Upper lobe of left lung (tissue), 6 donors: Measurements from ENCODE around the gene PPM1D. TPM values are rescaled to one million over a fixed set of nuclear protein-coding genes. Genes with fewer than 3 reads are reported as not detected.
A peak's percentile ranks its signal among the peaks of the same experiment; 100 is the strongest.

Experiments
- ATAC-seq, 2 donors: fragments of 200-7000 bp; cut with Tn5 transposase; one replicate each; pipeline ENCODE4 v1.9.1; 2022; ENCODE audit warnings: mild to moderate bottlenecking in 2 of 2, moderate library complexity in 2 of 2; ENCODE audit not compliant: low FRiP score in 2 of 2
- DNase-seq, 2 donors: peaks; one replicate each; pipeline ENCODE4 v3.0.0-alpha.2; 2019 to 2020
- H3K27ac ChIP-seq, 4 donors: fragments of 200-600 bp; sonication (generic); one replicate each; pipeline ENCODE4 v1.5.1; 2016 to 2019
- H3K27me3 ChIP-seq, 4 donors: fragments of 200-600 bp; sonication (generic); one replicate each; pipeline ENCODE4 v1.5.1; 2017 to 2019
- H3K36me3 ChIP-seq, 4 donors: fragments of 200-600 bp; sonication (generic); one replicate each; pipeline ENCODE4 v1.5.1; 2016 to 2019
- H3K4me1 ChIP-seq, 4 donors: fragments of 200-600 bp; sonication (generic); one replicate each; pipeline ENCODE4 v1.5.1; 2018 to 2019
- H3K4me3 ChIP-seq, 4 donors: fragments of 200-600 bp; sonication (generic); one replicate each; pipeline ENCODE4 v1.5.1; 2017 to 2019; ENCODE audit warnings: mild to moderate bottlenecking in 2 of 4, moderate library complexity in 1 of 4
- H3K9me3 ChIP-seq, 4 donors: fragments of 200-600 bp; sonication (generic); one replicate each; pipeline ENCODE4 v1.5.1; 2018 to 2019
- CTCF ChIP-seq, 6 experiments: fragments of 450-650 bp in 4 of 6; fragments of 200-600 bp in 2 of 6; sonication (generic) in 2 of 6; IDR thresholded peaks; one replicate each; pipeline ENCODE4 v1.5.1; 2016 to 2019; ENCODE audit warnings: antibody characterized with exemption in 6 of 6
- EP300 ChIP-seq, 4 donors: sonication (generic); formaldehyde crosslinking; IDR thresholded peaks; one replicate each; pipeline ENCODE4 v1.5.1; 2017; ENCODE audit warnings: antibody characterized with exemption in 4 of 4, control low read depth in 2 of 4
- POLR2A ChIP-seq, 4 donors: fragments of 450-650 bp; IDR thresholded peaks; one replicate each; pipeline ENCODE4 v1.5.1; 2016 to 2017; ENCODE audit warnings: antibody characterized with exemption in 4 of 4, mild to moderate bottlenecking in 2 of 4
- POLR2AphosphoS5 ChIP-seq, 2 donors: sonication (generic); formaldehyde crosslinking; IDR thresholded peaks; one replicate each; pipeline ENCODE4 v1.5.1; 2017; ENCODE audit warnings: antibody characterized with exemption in 2 of 2
- WGBS, 2 donors: methylation state at CpG; one replicate each; pipeline ENCODE4 v1.1.5; 2017 to 2018; 5-methylcytosine and 5-hydroxymethylcytosine counted together
- total RNA-seq, 6 donors: library from RNA; depleted of rRNA in 4 of 6; stranded (reverse); fragments of >200 nt in 4 of 6; gene quantifications; one replicate each; pipeline versions ENCODE4 v1.1.0 to v1.2.1, GENCODE V29; 2016 to 2021
- donor health status: DM: no; HTN: no; CAD: no; lungs with moderate emphysema.
- donor health status: DM: no; HTN: yes; CAD: no; lungs with severe emphysema.

PPM1D gene
- total RNA-seq, 6 donors from 2014 or later = 14.4 to 25.9 (median 19.8) TPM

GRCh38 chr17:60594734-60595133, 5.3 kb upstream of the PPM1D start:
- H3K9me3 ChIP-seq = no peaks in the 10 kb centered on the region
- TF ChIP-seq EP300 (IDR thresholded peaks at IDR 0.05) (no peak), POLR2AphosphoS5 (IDR thresholded peaks at IDR 0.05) (no peak), POLR2A (IDR thresholded peaks at IDR 0.05) (no peak), CTCF (IDR thresholded peaks at IDR 0.05) (no peak)
- no peaks in the 10 kb centered on the region for H3K27me3 ChIP-seq
- no peak for ATAC-seq
- H3K4me3 ChIP-seq = no peak overlapping the region
- peaks cover 6 to 17% (median 14%) of the 10 kb centered on the region in 4 donors for H3K4me1 ChIP-seq
- WGBS, 2 donors = 92 to 98% methylated on average over 2 of the region's 2 CpGs
- H3K36me3 ChIP-seq = no peaks in the 10 kb centered on the region
- DNase-seq = no peak
- H3K27ac ChIP-seq = no peak overlapping the region

- no peak for ATAC-seq
- TF ChIP-seq CTCF (IDR thresholded peaks at IDR 0.05) (no peak), POLR2AphosphoS5 (IDR thresholded peaks at IDR 0.05) (no peak), EP300 (IDR thresholded peaks at IDR 0.05) (no peak), POLR2A (IDR thresholded peaks at IDR 0.05) (no peak)
- WGBS, 2 donors = 97 to 98% methylated on average over 6 of the region's 6 CpGs
- no peak overlapping the region for H3K27ac ChIP-seq
- H3K4me3 ChIP-seq = no peak overlapping the region
- no peaks in the 10 kb centered on the region for H3K9me3 ChIP-seq
- peaks cover 6 to 18% (median 14%) of the 10 kb centered on the region in 4 donors for H3K4me1 ChIP-seq
- DNase-seq = no peak
- H3K27me3 ChIP-seq = no peaks in the 10 kb centered on the region
- H3K36me3 ChIP-seq = no peaks in the 10 kb centered on the region
These were observed 2.7 kb upstream of the PPM1D start for GRCh38 chr17:60597297-60597696.

- H3K27me3 ChIP-seq = no peaks in the 10 kb centered on the region
- TF ChIP-seq POLR2AphosphoS5 (IDR thresholded peaks at IDR 0.05) = no peak
- no peak for TF ChIP-seq CTCF (IDR thresholded peaks at IDR 0.05)
- no peak for TF ChIP-seq POLR2A (IDR thresholded peaks at IDR 0.05)
- TF ChIP-seq EP300 (IDR thresholded peaks at IDR 0.05) = no peak
These were observed 1.8 kb upstream of the PPM1D start for GRCh38 chr17:60598001-60598736.

GRCh38 chr17:60599220-60599619, 773 bp upstream of the PPM1D start:
- H3K27me3 ChIP-seq = no peaks in the 10 kb centered on the region
- no peak for DNase-seq
- 1 to 3% methylated on average over 17 of the region's 17 CpGs for WGBS, 2 donors
- no peaks in the 10 kb centered on the region for H3K9me3 ChIP-seq
- H3K4me3 ChIP-seq = peak overlapping the region; percentile 5 to 95 (median 86)
- TF ChIP-seq CTCF (IDR thresholded peaks at IDR 0.05) (no peak), EP300 (IDR thresholded peaks at IDR 0.05) (no peak), POLR2AphosphoS5 (IDR thresholded peaks at IDR 0.05) (no peak), POLR2A (IDR thresholded peaks at IDR 0.05) (no peak)
- peak overlapping the region; percentile 95 to 99 (median 98) for H3K27ac ChIP-seq
- H3K4me1 ChIP-seq = peaks cover 19 to 37% (median 27%) of the 10 kb centered on the region in 4 donors
- no peaks in the 10 kb centered on the region for H3K36me3 ChIP-seq
- ATAC-seq = no peak

More at GRCh38 chr17:60598001-60598736, 1.8 kb upstream of the PPM1D start:
- no peak for ATAC-seq
- Histone ChIP-seq H3K36me3 (no peaks in the 10 kb centered on the region), H3K9me3 (no peaks in the 10 kb centered on the region), H3K4me3 (no peak overlapping the region), H3K4me1 (peaks cover 11 to 27% (median 20%) of the 10 kb centered on the region in 4 donors), H3K27ac (peak overlapping the region; percentile 95 to 99 (median 98))
- DNase-seq = no peak
- WGBS, 2 donors = 68 to 77% methylated on average over 7 of the region's 7 CpGs
